Right renal cortex interstitium (tissue), 3 donors: ENCODE data around the gene TYMP. TPM values are rescaled to one million over a fixed set of nuclear protein-coding genes. Genes with fewer than 3 reads are reported as not detected.

ENCODE experiments used
- DNase-seq, 3 donors: peaks; one replicate each; pipeline ENCODE4 v3.0.0-alpha.2; 2013; ENCODE audit warnings: low read depth in 3 of 3, low spot score in 2 of 3
- polyA plus RNA-seq, 3 donors: library from polyadenylated mRNA; unstranded; fragments of 120-200 nt; gene quantifications; one replicate each; pipeline ENCODE4 v1.2.1, GENCODE V29; 2013; ENCODE audit not compliant: insufficient read length in 3 of 3

The TYMP gene
- polyA plus RNA-seq, 3 donors = 1.0 to 1.2 (median 1.1) TPM

- no peak for DNase-seq
Measured at GRCh38 chr22:50506611-50507420, 23.0 kb downstream of the TYMP start.

- no peak for DNase-seq
Measured at GRCh38 chr22:50505776-50506610, 23.8 kb downstream of the TYMP start.

- DNase-seq = no peak
Measured at GRCh38 chr22:50505276-50505775, 24.5 kb downstream of the TYMP start.

GRCh38 chr22:50504369-50505211 lies 25.2 kb downstream of the TYMP start:
- no peak for DNase-seq

- no peak for DNase-seq
Measured at GRCh38 chr22:50503475-50504145, 26.2 kb downstream of the TYMP start.

- DNase-seq = no peak
Measured at GRCh38 chr22:50502628-50503474, 27.0 kb downstream of the TYMP start.

- DNase-seq = no peak
Measured at GRCh38 chr22:50502096-50502495, 27.7 kb downstream of the TYMP start.

GRCh38 chr22:50500452-50500851 lies 29.4 kb downstream of the TYMP start:
- DNase-seq = no peak

- DNase-seq = peak in 1 of 3 donors; percentile 67
Measured at GRCh38 chr22:50498322-50498890, 31.4 kb downstream of the TYMP start.

- DNase-seq = no peak
Measured at GRCh38 chr22:50497093-50497492, 32.7 kb downstream of the TYMP start.

GRCh38 chr22:50490531-50491308 lies 39.1 kb downstream of the TYMP start:
- no peak for DNase-seq

GRCh38 chr22:50489363-50490243 lies 40.2 kb downstream of the TYMP start:
- DNase-seq = no peak

GRCh38 chr22:50488886-50489285 lies 40.9 kb downstream of the TYMP start:
- no peak for DNase-seq

GRCh38 chr22:50488006-50488677 lies 41.7 kb downstream of the TYMP start:
- DNase-seq = no peak

- DNase-seq = no peak
Measured at GRCh38 chr22:50487290-50488005, 42.4 kb downstream of the TYMP start.
